NCI-H1694 (cell line): ENCODE results near the gene ZFYVE16.
"Not testable (repeated sequence)": the region's sequence is repeated elsewhere in the genome, so short reads cannot be mapped to it uniquely, and the experiment has no call there.

ENCODE experiments used
- DNase-seq: peaks from one replicate; lab custom pipeline; 2025; lab: John Stamatoyannopoulos, UW

ZFYVE16 gene

GRCh38 chr5:80411589-80412219 is 3.8 kb downstream of the ZFYVE16 start:
- DNase-seq = no peak

- DNase-seq = no peak
Measured at GRCh38 chr5:80414113-80414512, 6.2 kb downstream of the ZFYVE16 start.

- no peak for DNase-seq
Measured at GRCh38 chr5:80417973-80418372, 10.1 kb downstream of the ZFYVE16 start.

- not testable (repeated sequence) for DNase-seq
Measured at GRCh38 chr5:80424365-80424764, 16.5 kb downstream of the ZFYVE16 start.

- no peak for DNase-seq
Measured at GRCh38 chr5:80435476-80435875, 27.6 kb downstream of the ZFYVE16 start.

GRCh38 chr5:80437326-80437725 is 29.5 kb downstream of the ZFYVE16 start:
- DNase-seq = no peak

GRCh38 chr5:80438739-80439138 is 30.9 kb downstream of the ZFYVE16 start:
- no peak for DNase-seq

- no peak for DNase-seq
Measured at GRCh38 chr5:80439213-80439612, 31.3 kb downstream of the ZFYVE16 start.

- DNase-seq = no peak
Measured at GRCh38 chr5:80442742-80443141, 34.9 kb downstream of the ZFYVE16 start.

GRCh38 chr5:80453366-80453765 is 45.5 kb downstream of the ZFYVE16 start:
- no peak for DNase-seq

- DNase-seq = no peak
Measured at GRCh38 chr5:80463269-80463668, 55.4 kb downstream of the ZFYVE16 start.

GRCh38 chr5:80466669-80467485 is 59.0 kb downstream of the ZFYVE16 start:
- DNase-seq = no peak

GRCh38 chr5:80468131-80468530 is 60.3 kb downstream of the ZFYVE16 start:
- no peak for DNase-seq

GRCh38 chr5:80470631-80471030 is 62.8 kb downstream of the ZFYVE16 start:
- not testable (repeated sequence) for DNase-seq

- no peak for DNase-seq
Measured at GRCh38 chr5:80474929-80475328, 67.1 kb downstream of the ZFYVE16 start.

GRCh38 chr5:80479713-80480112 is 71.8 kb downstream of the ZFYVE16 start:
- no peak for DNase-seq

GRCh38 chr5:80480354-80480753 is 72.5 kb downstream of the ZFYVE16 start:
- no peak for DNase-seq

GRCh38 chr5:80481019-80481893 is 73.4 kb downstream of the ZFYVE16 start:
- DNase-seq = peak; percentile 24

- no peak for DNase-seq
Measured at GRCh38 chr5:80482578-80482977, 74.7 kb downstream of the ZFYVE16 start.

- no peak for DNase-seq
Measured at GRCh38 chr5:80483636-80484232, 75.9 kb downstream of the ZFYVE16 start.

GRCh38 chr5:80487444-80487828 is 79.6 kb downstream of the ZFYVE16 start:
- DNase-seq = no peak
